ENCODE data around the gene COL2A1. TPM values are rescaled to one million over a fixed set of nuclear protein-coding genes. Genes with fewer than 3 reads are reported as not detected.

Gene COL2A1
- total and polyA plus RNA-seq, 4 donors: 0.05 to 8.7 (median 0.15) TPM; not detected in 1

DNA sequence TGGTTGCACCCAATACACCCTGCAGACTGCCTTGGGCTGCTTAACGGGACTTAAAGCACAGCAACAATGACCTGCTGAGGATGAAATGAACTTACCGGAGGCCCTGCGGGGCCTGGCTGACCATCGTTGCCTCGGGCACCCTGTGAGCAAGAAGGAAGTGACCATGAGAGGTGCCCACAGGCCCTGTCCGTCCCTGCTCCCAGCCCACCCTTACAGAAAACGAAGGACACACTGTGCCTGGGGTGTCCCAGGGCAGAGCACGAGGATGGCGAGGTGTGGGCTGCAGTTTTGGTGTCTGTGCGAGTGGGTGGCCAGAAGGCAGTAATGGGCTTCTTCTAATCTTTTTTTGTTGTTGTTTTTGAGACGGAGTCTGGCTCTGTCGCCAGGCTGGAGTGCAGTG lies 14.6 kb downstream of the COL2A1 start:
- Histone ChIP-seq H3K9me3 (ENCODE audit: control insufficient read depth in 4 of 4, insufficient read depth in 3 of 4, low read length in 3 of 4) (peaks cover 0 to 1% (median 0%) of the 10 kb centered on the region in 4 donors), H3K27ac (ENCODE audit: low read depth in 1 of 2, low read length in 1 of 2) (no peak overlapping the region), H3K4me1 (ENCODE audit: control insufficient read depth in 5 of 5, insufficient read depth in 5 of 5, low read length in 5 of 5) (peaks cover 0 to 39% (median 7%) of the 10 kb centered on the region in 5 donors), H3K4me3 (no peak overlapping the region), H3K27me3 (ENCODE audit: control insufficient read depth in 3 of 3, insufficient read depth in 3 of 3, low read length in 2 of 3) (peaks cover 0 to 14% (median 3%) of the 10 kb centered on the region in 3 donors), H3K9ac (ENCODE audit: insufficient read depth in 1 of 2, low read length in 2 of 2) (no peak overlapping the region), H3K36me3 (ENCODE audit: control insufficient read depth in 4 of 4, insufficient read depth in 4 of 4, low read length in 4 of 4) (no peaks in the 10 kb centered on the region)
- WGBS, 2 donors: 89 to 95% methylated on average over 12 of the region's 12 CpGs
- DNase-seq (peak in 1 of 3 donors; percentile 4), ATAC-seq (ENCODE audit: insufficient read depth, low FRiP score) (no peak)
- TF ChIP-seq, protein P1, sequence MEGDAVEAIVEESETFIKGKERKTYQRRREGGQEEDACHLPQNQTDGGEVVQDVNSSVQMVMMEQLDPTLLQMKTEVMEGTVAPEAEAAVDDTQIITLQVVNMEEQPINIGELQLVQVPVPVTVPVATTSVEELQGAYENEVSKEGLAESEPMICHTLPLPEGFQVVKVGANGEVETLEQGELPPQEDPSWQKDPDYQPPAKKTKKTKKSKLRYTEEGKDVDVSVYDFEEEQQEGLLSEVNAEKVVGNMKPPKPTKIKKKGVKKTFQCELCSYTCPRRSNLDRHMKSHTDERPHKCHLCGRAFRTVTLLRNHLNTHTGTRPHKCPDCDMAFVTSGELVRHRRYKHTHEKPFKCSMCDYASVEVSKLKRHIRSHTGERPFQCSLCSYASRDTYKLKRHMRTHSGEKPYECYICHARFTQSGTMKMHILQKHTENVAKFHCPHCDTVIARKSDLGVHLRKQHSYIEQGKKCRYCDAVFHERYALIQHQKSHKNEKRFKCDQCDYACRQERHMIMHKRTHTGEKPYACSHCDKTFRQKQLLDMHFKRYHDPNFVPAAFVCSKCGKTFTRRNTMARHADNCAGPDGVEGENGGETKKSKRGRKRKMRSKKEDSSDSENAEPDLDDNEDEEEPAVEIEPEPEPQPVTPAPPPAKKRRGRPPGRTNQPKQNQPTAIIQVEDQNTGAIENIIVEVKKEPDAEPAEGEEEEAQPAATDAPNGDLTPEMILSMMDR (IDR thresholded peaks at IDR 0.05; ENCODE audit: control extremely low read depth, extremely low read depth): no peak

- H3K36me3 ChIP-seq (ENCODE audit: control insufficient read depth in 4 of 4, insufficient read depth in 4 of 4, low read length in 4 of 4): no peaks in the 10 kb centered on the region
- no peak overlapping the region for H3K4me3 ChIP-seq
- peaks cover 0 to 7% (median 0%) of the 10 kb centered on the region in 3 donors for H3K27me3 ChIP-seq (ENCODE audit: control insufficient read depth in 3 of 3, insufficient read depth in 3 of 3, low read length in 2 of 3)
- DNase-seq (peak in 1 of 3 donors; percentile 2), ATAC-seq (ENCODE audit: insufficient read depth, low FRiP score) (no peak)
- WGBS, 2 donors: 92 to 97% methylated on average over 8 of the region's 8 CpGs
- TF ChIP-seq, protein P1 (IDR thresholded peaks at IDR 0.05; ENCODE audit: control extremely low read depth, extremely low read depth): no peak
- H3K9me3 ChIP-seq (ENCODE audit: control insufficient read depth in 4 of 4, insufficient read depth in 3 of 4, low read length in 3 of 4): peaks cover 0 to 1% (median 0%) of the 10 kb centered on the region in 4 donors
- H3K4me1 ChIP-seq (ENCODE audit: control insufficient read depth in 5 of 5, insufficient read depth in 5 of 5, low read length in 5 of 5): peaks cover 0 to 39% (median 7%) of the 10 kb centered on the region in 5 donors
- H3K27ac ChIP-seq (ENCODE audit: low read depth in 1 of 2, low read length in 1 of 2): no peak overlapping the region
- H3K9ac ChIP-seq (ENCODE audit: insufficient read depth in 1 of 2, low read length in 2 of 2): no peak overlapping the region
These were observed 15.3 kb downstream of the COL2A1 start for GRCh38 chr12:47989023-47989417.

DNA sequence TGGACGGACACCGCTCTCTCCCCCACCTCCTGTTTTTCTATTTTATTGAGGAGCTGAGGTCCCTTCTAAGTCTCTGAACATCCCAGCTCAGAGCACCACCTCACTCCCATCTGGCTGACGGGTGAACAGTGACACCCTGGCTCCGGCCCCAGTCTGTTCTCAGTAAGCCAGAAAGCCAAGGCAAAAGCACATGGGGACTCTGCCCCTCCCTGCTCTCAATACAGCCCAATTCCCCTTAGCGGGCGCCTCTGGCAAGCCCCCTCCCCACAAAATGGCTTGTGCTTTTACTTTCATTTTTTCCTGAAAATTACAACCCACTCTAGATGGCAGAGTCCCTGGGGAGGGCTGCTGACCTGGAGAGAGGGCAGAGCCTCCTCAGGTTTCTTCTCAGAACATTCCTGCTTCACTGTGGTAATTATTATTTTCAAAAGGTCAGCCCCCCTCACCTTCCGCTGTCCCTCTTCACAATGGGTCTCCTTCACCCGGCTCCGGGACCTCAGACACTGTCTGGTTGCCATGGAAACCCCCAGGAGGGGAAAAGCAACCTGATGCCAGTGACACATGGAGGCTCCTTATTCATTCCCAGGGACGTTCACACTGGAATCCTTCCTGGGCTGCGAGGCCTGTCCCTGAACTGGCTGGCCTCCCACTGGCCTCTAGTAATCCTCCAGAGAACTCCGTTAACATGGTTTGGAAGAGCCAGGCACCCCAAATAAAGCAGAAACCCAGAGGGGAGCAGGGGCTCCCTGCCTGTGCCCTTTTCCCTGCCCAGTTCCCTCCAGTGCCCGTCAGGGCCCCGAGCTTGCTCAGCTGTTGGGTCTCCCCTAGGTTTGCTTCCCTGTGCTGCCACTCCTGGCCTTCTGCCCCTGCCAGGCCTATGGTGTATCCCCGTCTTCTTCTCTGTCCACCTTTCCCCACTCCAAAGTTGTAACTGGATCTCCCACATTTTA lies 15.9 kb downstream of the COL2A1 start:
- TF ChIP-seq, protein P1 (IDR thresholded peaks at IDR 0.05; ENCODE audit: control extremely low read depth, extremely low read depth): no peak
- Histone ChIP-seq H3K9ac (ENCODE audit: insufficient read depth in 1 of 2, low read length in 2 of 2) (no peak overlapping the region), H3K4me3 (no peak overlapping the region), H3K27me3 (ENCODE audit: control insufficient read depth in 3 of 3, insufficient read depth in 3 of 3, low read length in 2 of 3) (peaks cover 0 to 6% (median 0%) of the 10 kb centered on the region in 3 donors), H3K4me1 (ENCODE audit: control insufficient read depth in 5 of 5, insufficient read depth in 5 of 5, low read length in 5 of 5) (peaks cover 0 to 35% (median 7%) of the 10 kb centered on the region in 5 donors), H3K36me3 (ENCODE audit: control insufficient read depth in 4 of 4, insufficient read depth in 4 of 4, low read length in 4 of 4) (no peaks in the 10 kb centered on the region), H3K27ac (ENCODE audit: low read depth in 1 of 2, low read length in 1 of 2) (no peak overlapping the region), H3K9me3 (ENCODE audit: control insufficient read depth in 4 of 4, insufficient read depth in 3 of 4, low read length in 3 of 4) (peaks cover 0 to 1% (median 0%) of the 10 kb centered on the region in 4 donors)
- peak; percentile 65 to 81 (median 72) for DNase-seq
- 74 to 86% methylated on average over 15 of the region's 15 CpGs for WGBS, 2 donors
- no peak for ATAC-seq (ENCODE audit: insufficient read depth, low FRiP score)

All from lung (tissue), 12 donors.